CD4-positive, alpha-beta T cell treated with Interleukin-1 beta for 1 hour (primary cell): ENCODE results near the gene DENND1C.
"Not testable (repeated sequence)": the region's sequence is repeated elsewhere in the genome, so short reads cannot be mapped to it uniquely, and the experiment has no call there.

Experiments
- DNase-seq, 2 donors: peaks; one replicate each; pipeline ENCODE4 v3.0.0-alpha.2; 2020 to 2022

Gene DENND1C

DNA sequence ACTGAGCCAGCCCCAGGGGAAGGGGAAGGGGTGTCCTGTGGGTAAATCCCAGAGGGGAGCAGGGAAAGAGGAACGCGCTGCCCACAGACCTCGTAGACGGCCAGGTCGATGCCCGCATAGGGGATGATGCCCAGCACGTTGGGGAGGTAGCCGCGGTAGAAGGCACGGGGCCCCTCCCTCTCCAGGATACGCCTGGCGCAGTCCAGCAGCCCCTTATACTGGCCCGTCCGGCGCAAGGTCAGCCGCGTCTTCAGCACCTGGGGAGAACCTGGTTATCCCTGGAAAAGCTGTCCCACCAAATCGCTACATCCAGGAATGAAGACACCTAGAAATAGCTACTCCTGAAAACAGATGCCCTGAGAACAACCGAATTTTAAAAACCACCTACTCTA lies 29.4 kb downstream of the DENND1C start:
- no peak for DNase-seq

DNA sequence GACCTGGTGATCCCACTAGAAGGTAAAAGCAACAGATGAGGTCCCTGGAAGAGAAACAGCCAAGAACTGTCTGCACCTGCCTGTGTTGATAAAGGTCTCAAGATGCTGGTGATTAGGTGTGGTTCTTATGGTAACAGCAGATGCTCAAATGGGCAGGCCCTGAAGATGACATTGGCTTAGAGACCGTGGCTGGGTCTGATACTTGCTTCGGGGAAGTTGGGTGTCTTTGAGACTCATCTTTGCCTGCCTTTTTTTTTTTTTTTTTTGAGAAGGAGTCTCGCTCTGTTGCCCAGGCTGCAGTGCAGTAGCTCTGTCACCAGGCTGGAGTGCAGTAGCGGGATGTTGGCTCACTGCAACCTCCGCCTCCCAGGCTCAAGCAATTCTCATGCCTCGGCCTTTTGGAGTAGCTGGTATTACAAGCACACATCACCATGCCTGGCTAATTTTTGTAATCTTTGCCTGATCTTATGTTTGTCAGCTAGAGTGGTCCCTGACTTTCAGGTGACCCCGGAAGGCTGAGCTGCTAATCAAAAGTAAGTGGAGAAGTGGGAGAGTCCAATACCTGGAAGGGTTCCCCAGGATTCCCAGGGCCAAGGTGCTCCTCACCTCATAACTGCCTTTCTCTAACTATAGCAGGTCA lies 29.9 kb downstream of the DENND1C start:
- no peak for DNase-seq

DNA sequence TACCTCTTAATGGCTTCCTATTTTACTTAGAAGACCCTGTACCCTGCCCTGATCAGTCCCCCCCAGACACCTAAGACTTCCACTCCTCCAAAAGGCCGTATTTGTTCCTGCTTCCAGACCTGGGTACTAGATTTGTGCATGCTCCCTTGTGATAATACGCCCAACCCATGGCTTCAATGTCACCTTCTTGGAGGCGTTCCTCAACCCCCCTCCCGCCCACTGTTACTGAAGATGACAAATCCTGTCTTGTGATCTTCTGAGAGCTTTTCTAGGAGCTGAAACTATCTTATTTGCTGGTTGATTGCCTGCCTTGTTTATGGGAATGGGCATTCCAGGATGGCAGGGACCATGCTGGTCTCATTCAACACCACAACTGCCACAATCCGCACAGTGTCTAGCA lies 31.4 kb downstream of the DENND1C start:
- DNase-seq: no peak

DNA sequence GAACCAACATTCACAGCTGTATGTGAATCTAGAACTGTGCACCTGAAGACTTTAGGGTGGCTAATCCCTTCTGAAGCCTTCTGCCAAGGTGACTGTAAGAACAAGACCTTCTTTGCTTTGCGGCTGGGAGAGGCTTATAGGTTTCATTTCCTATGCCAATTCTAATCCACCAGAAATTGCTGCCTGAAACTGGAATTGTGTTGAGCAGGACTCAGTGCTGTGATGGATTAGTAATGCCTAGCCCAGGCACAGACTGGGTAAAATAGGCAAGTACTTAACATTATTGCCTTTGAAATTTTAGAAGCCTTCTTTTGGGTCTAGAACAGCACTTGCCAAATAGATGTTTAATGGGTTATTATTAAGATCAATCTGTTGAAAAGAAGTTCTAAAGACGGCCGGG lies 33.5 kb downstream of the DENND1C start:
- DNase-seq: no peak

DNA sequence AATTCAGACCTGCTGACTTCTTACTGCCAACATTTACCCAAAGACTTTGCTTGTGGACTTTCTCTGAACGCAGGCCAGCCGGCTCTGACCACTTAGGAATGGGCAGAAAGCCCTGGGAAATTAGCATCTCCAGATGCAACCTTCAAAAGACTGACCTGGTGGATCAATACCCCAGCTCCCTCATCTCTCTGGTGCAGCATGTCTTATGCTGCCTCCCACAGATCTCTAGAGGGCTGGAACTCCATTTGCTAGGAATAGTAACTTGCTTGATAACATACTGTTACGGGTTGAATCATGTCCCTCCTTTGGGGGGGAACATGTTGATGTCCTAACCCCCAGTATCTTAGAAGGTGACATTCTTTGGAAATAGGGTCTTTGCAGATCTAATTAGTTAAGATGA lies 35.1 kb downstream of the DENND1C start:
- DNase-seq: no peak

DNA sequence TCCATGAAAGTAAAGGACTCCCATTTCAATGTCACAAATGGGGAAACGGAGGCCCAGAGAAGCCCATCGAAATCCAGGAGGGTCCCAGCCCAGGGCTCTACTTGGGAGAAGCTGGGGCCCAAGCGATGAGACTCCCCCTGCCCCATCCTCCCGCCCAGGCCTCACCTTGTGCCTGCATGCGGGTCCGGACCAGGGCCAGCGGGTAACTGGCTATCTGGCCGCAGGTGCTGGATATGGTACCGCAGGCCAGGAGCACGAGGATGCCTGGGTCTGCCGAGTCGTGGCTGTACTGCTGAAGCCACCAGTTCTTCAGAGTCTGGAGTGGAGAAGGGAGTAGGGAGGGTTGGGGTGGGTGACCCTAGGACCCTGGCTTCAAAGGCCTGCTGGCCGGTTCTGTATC lies 37.6 kb downstream of the DENND1C start:
- no peak for DNase-seq

DNA sequence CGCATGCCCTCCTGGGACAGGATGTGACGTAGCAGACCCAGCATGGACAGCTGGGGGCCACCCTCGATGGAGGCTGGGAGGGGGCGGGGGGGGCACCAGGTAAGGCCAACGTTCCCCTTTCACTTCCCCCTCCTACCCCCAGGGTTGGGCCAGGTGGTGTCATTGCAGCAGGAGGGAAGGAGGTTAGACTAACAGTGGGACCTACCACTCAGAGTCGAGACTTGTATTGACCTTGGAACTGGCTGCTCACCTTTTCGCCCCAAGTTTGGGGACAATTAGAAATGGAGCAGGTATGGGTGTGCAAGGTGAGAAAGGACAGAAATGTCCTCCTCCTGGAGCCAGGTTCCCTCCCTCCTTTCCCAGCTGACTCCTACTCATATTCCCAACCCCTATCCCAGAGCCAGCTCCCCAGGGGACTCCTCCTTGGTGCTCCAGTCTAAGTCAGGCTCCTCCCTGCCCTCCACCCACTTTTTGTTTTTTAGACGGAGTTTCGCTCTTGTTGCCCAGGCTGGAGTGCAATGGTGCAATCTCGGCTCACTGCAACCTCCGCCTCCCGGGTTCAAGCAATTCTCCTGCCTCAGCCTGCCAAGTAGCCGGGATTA lies 39.4 kb downstream of the DENND1C start:
- DNase-seq: no peak

DNA sequence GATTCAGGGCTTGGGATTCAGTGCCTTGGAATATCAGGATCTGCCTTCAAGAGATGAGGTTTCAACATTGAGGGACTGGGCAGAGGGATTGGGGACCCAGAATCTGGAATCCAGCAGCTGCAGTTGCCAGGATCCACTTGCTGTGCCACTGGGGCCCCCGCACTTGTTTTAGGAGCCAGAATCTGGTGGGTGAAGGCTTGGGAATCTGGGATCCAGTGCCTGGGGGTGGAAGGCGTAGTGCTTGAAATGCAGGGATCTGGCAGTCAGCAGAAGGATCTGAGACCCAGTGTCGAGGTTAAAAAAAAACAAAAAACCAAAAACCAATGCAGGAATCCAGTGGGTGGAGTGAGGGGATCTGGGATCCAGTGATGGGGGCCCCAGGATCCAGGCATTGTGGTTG lies 40.7 kb downstream of the DENND1C start:
- no peak for DNase-seq

DNA sequence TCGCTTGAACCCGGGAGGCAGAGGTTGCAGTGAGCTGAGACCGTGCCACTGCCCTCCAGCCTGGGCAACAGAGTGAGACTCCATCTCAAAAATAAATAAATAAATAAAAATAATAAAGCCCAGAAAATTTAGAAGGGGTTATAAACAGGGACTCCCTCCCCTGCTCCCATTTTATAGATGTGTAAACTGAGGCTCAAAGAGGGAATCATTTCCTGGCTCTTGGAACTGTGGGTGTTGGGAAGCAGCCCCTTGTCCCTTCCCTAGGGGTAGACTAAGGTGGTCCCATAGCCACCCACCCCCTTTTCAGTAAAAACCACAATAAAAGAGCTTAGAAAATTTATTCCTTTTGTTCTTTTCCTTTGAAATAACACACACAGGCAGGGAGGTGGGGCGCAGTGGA lies 41.8 kb downstream of the DENND1C start:
- DNase-seq: no peak

DNA sequence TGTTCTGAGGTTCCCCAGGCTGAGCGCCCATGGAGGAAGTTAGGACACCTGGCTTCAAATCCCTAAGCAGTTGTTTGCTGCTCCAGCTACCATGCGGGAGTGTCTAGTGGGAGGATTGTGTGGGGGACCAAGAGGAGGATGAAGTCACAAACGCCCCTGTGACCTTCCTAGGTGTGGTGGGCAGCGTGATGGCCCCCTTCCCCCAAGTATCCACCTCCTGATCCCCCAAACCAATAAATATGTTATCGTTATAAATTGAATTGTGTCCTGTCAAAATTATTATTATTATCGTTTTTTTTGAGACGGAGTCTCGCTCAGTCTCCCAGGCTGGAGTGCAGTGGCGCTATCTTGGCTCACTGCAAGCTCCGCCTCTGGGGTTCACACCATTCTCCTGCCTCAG lies 47.9 kb downstream of the DENND1C start, which contains the start of gene SLC25A41:
SLC25A41 (minus strand) TSS at position 101 of the 400 bp plus-strand sequence; CDS start at position 31, 70 bp downstream.
- no peak for DNase-seq

DNA sequence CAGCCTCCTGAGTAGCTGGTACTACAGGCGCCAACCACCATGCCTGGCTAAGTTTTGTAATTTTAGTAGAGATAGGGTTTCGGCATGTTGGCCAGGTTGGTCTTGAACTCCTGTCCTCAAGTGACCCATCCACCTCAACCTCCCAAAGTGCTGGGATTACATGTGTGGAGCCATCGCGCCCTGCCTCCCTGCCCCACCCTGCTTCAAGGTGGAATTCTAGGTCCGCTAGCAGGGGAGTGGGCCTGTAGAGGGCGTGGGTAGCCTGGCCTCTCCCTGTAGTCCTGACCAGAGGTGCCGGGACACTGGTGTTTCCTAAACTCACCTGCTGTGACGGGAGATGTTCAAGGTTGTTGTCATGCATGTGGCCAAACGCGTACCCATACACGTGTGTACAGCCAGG lies 48.4 kb downstream of the DENND1C start:
- no peak for DNase-seq

DNA sequence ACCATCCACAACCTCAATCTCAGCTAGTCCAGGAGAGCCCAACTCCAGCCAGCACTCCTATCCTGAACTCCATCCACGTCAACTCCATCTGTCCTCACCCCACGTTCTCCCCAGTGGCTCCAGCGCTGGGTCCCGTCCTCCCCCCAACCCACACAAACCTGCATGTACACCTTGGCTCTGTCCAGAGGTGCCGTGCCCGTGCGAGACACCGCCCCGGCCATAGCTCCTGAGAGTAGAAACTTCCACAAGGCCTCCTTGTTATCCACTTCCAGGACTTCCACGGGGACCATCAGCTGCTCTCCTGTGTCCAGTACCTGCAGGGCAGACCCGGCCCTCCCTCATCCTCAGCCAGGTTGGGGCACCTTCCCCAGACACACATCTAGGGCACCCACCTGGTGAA lies 49.7 kb downstream of the DENND1C start:
- DNase-seq: no peak

DNA sequence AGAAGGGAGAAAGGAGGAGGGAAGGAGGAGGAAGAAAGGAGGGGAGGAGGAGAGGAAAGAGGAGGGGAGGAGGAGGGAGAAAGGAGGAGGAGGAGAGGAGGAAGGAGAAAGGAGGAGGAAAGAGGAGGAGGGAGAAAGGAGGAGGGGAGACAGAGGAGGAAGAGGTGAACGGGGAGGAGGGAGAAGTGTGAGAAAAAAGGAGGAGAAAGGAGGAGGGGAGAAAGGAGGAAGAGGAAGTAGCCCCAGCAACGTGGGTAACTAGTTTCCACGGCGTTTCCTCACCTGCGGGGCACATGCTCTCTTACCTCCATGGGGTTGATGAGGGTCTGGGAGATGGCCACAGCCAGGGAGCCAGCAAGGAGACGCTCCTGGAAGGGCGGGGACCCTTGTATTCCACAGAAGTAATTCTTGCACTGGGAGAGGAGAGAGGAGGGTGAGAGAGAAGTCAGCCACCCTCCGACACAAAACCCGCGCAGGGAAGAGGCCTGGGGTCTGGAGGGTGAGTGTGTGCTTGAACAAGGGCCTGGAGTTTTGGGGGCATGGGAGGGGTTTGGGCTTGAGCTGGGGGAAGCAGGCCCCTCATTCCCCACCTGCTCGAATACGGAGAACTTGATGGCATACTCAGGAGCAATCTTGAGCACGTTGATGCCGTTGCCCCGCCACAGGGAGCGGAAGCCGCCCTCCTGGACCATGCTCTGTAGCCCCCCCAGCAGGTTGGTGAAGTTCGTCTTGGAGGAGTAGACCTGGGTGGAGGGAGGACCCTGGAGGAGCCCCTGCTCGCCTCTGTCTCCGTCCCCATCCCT lies 52.0 kb downstream of the DENND1C start:
- no peak for DNase-seq

DNA sequence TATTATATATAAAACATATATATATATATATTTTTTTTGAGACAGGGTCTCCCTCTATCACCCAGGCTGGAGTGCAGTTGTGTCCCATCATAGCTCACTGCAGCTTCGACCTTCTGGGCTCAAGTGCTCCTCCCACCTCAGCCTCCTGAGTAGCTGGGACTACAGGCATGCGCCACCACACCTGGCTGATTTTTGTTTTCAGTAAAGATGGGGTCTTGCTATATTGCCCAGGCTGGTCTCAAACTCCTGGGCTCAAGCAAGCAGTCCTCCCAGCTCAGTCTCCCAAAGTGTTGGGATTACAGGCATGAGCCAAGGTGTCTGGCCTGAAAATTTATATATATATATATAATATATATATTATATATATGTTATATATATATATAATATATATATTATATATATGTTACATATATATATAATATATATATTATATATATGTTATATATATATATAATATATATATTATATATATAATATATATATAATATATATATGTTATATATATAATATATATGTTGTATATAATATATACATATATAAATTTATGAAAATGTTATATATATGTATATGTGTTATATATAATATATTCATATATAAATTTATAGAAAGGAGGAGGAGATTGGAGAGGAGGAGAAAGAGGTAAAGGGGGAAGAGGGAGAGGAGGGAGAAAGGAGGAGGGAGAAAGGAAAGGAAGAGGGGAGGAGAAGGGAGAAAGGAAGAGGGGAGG lies 52.7 kb downstream of the DENND1C start:
- DNase-seq: not testable (repeated sequence)

DNA sequence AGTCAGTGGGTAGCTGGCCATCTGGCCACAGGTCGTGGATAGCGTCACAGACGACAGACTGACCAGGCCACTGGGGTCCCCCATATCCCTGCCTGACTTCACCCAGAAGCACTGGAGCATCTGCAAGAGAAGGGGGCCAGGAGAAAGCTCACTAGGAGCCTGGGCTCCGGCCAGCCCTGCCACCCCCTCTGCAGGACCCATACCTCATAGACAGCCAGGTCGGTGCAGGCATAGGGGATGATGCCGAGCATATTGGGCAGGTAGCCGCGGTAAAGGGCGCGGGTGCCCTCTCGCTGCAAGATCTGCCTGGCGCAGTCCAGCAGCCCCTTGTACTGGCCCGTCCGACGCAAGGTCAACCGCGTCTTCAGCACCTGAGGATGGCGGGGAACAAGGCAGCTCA lies 54.5 kb downstream of the DENND1C start:
- DNase-seq: no peak

DNA sequence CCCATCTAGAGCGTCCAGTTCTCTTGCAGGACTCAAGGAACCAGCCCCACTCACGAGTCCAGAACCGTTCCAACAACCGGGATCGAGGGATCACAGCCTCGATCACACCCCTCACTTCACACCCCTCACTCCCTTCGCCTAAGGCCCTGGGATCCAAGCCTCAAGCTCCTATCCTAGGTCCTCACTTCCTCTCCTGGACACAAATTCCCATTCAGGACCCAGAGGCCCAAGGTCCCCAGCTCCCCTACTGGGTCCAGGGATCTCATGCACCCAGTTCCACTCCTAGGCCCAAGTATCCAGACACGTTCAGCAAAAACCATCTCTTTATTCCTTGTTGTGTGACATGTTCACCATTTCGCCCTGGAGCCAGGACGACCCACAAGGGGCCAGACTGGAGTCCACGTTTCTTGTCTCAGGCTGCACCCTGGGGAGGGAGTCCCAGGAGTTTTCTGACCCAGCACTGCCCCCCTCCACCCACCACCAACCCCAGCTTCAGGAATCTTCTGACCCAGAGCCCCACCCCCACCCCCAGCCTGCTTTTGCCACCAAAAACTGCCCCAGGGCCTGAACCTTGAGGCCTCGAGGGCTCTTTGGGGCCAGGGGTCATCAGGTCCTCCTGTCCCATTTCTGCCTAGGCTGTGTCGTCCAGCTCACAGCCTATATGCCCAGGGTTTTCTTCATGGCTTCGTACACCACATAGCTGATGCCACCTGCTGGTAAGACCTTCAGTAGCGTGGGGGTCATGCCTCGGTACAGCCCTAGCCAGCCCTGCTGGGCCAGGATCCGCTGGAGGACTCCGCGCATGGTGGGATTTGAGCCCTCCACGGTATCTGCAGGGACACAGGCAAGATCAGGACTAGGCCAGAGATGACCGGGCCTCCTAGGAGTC lies 55.6 kb downstream of the DENND1C start:
- DNase-seq: no peak

DNA sequence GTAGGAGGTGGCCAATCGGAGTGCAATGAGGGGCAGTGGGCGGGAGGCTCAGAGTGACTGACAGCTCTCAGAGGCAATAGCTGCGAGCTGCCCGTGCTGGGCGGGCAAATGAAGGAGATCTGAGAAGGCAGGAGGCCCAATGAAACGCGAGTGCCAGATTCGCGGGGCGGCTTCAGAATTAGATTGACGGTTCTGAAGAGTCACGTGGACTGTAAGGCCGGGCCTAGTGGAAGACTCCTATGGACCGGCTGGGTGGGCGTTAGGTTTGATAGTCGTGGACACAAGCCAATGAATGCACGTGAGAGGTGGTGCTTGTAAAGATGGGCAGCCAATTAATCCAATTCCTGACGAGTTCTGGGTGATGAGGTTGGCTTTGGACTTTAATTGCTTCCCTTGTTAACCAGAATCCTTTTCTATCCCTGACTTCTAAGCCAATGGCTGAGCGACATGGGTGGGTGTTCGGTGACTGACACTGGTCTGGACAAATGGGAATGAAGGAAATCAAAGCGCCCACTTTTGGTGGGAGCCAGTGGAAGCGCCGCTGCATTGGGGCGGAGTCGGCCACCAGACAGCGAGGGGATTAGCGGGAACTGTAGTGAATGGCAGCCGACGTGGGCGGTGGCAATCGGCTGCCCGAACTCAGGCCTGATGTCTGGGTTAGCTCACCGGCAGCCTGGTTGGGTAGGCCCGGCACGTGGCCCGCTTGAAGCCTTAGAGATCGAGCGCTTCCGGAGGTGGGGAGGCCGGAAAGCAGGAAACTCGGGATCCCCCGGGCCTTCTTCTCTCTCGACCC lies 56.5 kb downstream of the DENND1C start:
- DNase-seq: peak; percentile 100

DNA sequence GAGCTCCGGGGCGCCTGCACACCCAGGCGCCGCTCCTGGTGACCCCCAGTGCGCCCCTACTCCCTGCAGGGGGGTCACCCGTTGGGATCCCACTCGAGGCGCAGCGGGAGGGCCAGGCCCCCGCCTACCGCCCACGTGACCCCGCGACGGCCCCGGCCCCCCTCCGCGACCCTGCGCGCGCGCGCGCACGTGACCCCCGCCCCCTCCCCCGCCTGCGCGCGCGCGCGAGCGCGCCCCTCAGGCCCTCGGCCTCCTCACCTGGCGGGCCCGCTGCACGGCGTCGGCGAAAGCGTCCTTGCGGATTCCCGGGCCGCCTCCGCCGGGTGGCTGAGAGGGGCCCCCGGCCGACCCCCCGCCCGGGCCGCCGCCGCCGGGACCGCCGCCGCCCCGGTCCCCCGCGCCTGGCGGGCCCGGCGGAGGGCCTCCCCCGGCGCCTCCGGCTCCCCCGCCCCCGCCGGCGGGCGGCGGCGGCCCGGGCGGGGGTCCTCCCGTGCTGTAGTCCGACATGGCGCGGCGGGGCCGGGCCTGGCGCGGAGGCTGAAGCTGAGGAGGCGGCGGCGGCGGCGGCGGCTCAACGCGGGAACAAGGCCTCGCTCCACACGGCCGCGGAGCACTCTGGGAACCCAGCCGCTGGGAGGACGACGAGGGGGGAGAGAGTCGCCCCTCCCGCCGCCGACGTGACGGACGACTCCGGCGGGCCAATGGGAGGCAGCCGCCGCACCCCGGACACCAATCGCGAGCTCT lies 57.2 kb downstream of the DENND1C start, which contains the start of gene KHSRP:
KHSRP (minus strand) TSS at position 617 of the 744 bp plus-strand sequence; CDS start at position 507, 110 bp downstream.
- DNase-seq: peak in 1 of 2 donors; percentile 30

DNA sequence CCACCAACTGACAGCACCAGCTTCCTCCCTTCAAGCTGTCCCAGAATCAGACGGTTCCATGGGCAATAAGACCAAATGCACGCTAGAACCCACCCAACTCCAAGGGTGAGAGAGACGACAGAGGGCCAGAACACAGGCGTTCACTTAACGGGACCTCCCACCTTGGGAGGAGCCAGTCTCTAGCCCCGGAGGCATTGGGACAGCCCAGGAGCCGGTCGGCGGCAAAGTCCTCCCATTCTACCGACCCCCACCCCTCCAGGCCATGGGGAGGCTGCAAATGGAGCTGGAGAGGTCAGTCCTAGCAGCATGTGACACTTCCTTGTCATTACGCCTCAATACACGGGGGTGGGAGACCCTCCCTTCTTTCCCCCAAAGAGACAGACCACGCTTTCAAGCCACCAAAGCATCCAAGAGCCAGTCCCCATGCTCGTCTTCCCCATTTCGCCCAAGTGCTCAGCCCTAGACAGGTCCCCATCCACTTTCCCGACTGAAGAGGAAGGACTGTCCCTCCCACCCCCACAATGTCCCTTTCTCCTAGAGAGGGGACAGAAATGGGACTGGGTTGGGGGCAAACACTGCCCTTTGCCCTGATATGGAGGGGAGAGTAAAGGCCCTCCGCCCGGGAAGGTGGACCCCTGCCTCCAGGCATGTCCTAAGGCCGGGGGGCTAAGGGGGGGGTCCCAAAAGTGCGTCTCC lies 57.9 kb downstream of the DENND1C start:
- DNase-seq: peak in 1 of 2 donors; percentile 22
